ENCODE data around the gene MYADM. TPM values are rescaled to one million over a fixed set of nuclear protein-coding genes. Genes with fewer than 3 reads are reported as not detected.
A peak's percentile ranks its signal among the peaks of the same experiment; 100 is the strongest.
"Not testable (repeated sequence)": the region's sequence is repeated elsewhere in the genome, so short reads cannot be mapped to it uniquely, and the experiment has no call there.

Gene MYADM
- polyA plus RNA-seq, 1 of the 3 experiments (the other 2 are of a cell fraction), result 38.7 TPM

GRCh38 chr19:53868892-53869804 lies 1.5 kb downstream of the MYADM start (continued):
- no peak for TF ChIP-seq RFX5 (IDR thresholded peaks at IDR 0.05; ENCODE audit: low read length)
- TF ChIP-seq USF1 (IDR thresholded peaks at IDR 0.05; ENCODE audit: borderline replicate concordance, low read depth), result no peak
- TF ChIP-seq RCOR1 (IDR thresholded peaks at IDR 0.05; ENCODE audit: low read length), result no peak
- TF ChIP-seq YY1 (IDR thresholded peaks at IDR 0.05; ENCODE audit: low read depth), result 0 out of 2 replicates have a peak, but pooled peaks have one; percentile 29
- no peak for TF ChIP-seq MEF2A (IDR thresholded peaks at IDR 0.05; ENCODE audit: borderline replicate concordance, low read depth)
- no peak for TF ChIP-seq TEAD4 (IDR thresholded peaks at IDR 0.05; ENCODE audit: borderline replicate concordance, insufficient read depth)
- peak; percentile 25; the same call in 1 of the 2 replicates for TF ChIP-seq POLR2AphosphoS5 (IDR thresholded peaks at IDR 0.05; ENCODE audit: low read depth, low read length)
- no peak for TF ChIP-seq JUND (IDR thresholded peaks at IDR 0.05)
- no peak for TF ChIP-seq SMC3 (IDR thresholded peaks at IDR 0.05; ENCODE audit: low read depth, low read length)
- TF ChIP-seq GATA2 (CRISPR knock-in tag; IDR thresholded peaks at IDR 0.05), result no peak
- no peak for TF ChIP-seq USF2 (IDR thresholded peaks at IDR 0.05; ENCODE audit: borderline replicate concordance, low read depth, low read length)
- TF ChIP-seq MAX (IDR thresholded peaks at IDR 0.05; ENCODE audit: low read depth), result peak; percentile 30
- TF ChIP-seq FOSL2 (IDR thresholded peaks at IDR 0.05; ENCODE audit: borderline replicate concordance, low read depth), result no peak
- peak; percentile 85; the same call in 1 of the 2 replicates for TF ChIP-seq RXRA (IDR thresholded peaks at IDR 0.05; ENCODE audit: borderline replicate concordance, low read depth)
- no peak for TF ChIP-seq IRF3 (IDR thresholded peaks at IDR 0.05; ENCODE audit: low read depth, low read length)
- no peak for TF ChIP-seq FOXJ3 (CRISPR knock-in tag; IDR thresholded peaks at IDR 0.05)
- peak; percentile 65; the same call in 1 of the 2 replicates for TF ChIP-seq GABPA (IDR thresholded peaks at IDR 0.05; ENCODE audit: low read depth)
- peak; percentile 17; the same call in 1 of the 2 replicates for TF ChIP-seq CTCF (IDR thresholded peaks at IDR 0.05)
- peak; percentile 83 for TF ChIP-seq TCF12 (IDR thresholded peaks at IDR 0.05)

- DNase-seq; H3K9me2 ChIP-seq; H3K9me3 ChIP-seq; H3K27me3 ChIP-seq (ENCODE audit: insufficient read depth); H2AFZ ChIP-seq (ENCODE audit: low read depth): not testable (repeated sequence)
- Histone ChIP-seq H3K79me2 (ENCODE audit: insufficient read depth) (peaks cover 42% of the 10 kb centered on the region), H3K36me3 (replicated peaks in 1 of 2; ENCODE audit: control insufficient read depth in 1 of 2, insufficient read depth in 2 of 2, low read length in 1 of 2) (peaks cover 15% of the 10 kb centered on the region in 2 experiments), H3K9ac (peak overlapping the region; percentile 94), H3K4me3 (ENCODE audit: low read depth in 2 of 2, low read length in 1 of 2) (peak overlapping the region; percentile 79 to 86), H3K4me1 (ENCODE audit: control insufficient read depth in 1 of 2, insufficient read depth in 2 of 2, low read depth in 1 of 2, low read length in 1 of 2) (peaks cover 5 to 16% of the 10 kb centered on the region in 2 experiments; a peak in 2 of 4 replicates), H3K27ac (ENCODE audit: low read depth in 2 of 2, low read length in 1 of 2) (peak overlapping the region; percentile 90 to 93), H3F3A (replicated peaks; ENCODE audit: insufficient read depth) (peaks cover 11% of the 10 kb centered on the region), H4K20me1 (ENCODE audit: insufficient read depth) (peaks cover 37% of the 10 kb centered on the region), H3K4me2 (peak overlapping the region; percentile 93)
- CTCF ChIA-PET, result interaction anchor here (1.1 to 1.2 kb wide), 2 partner anchors 12 to 13 kb away, joined by 4 read pairs; partner anchors contain the start of gene PRKCG
- POLR2A ChIA-PET, result interaction anchor here (1.5 kb wide), 1 partner anchor 9 kb away, joined by 6 read pairs; no protein-coding TSS in a partner anchor
- 5% methylated on average over 7 of the region's 24 CpGs for WGBS (ENCODE audit: low lambda C conversion rate)
These were observed 2.3 kb downstream of the MYADM start for GRCh38 chr19:53869805-53870484.

Data from SK-N-SH (cell line).